Fibroblast of pulmonary artery (primary cell): ENCODE measurements around the gene MAGI1.

Experiments
- DNase-seq: peaks from one replicate; pipeline ENCODE4 v3.0.0-alpha.2; 2010; ENCODE audit warnings: low read depth
- H3K4me3 ChIP-seq: replicated peaks from 2 replicates; pipeline ENCODE4 v1.5.1; 2011; ENCODE audit warnings: low read depth, mild to moderate bottlenecking, control low read depth, low read length, moderate library complexity
- CTCF ChIP-seq: IDR thresholded peaks from 2 replicates; pipeline ENCODE4 v1.5.1; 2011; ENCODE audit warnings: mild to moderate bottlenecking, control low read depth, low read length, inconsistent platforms; ENCODE audit errors: missing control alignments

The MAGI1 gene

DNA sequence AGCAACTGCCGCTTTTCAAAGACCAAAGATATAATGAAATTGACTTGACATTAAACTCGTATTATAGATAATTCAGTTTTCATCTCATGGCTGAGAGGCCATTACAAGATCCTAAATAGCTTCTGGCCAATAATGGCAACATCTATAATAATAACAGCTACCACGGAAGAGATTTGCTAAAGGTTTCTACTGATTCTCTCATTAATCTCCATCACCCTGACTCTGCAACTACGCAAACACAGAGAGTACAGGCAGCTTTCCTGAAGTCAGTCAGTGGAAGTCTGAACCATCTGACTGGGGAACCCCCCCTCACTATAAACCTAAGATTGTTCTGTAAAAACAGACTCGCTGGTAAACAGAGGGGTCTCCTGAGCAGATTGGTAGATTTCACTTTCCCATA, 257.1 kb downstream of the MAGI1 start:
- no peak for TF ChIP-seq CTCF
- no peak overlapping the region for H3K4me3 ChIP-seq
- no peak for DNase-seq

- DNase-seq = no peak
- H3K4me3 ChIP-seq = no peak overlapping the region
- no peak for TF ChIP-seq CTCF
These were observed 259.3 kb downstream of the MAGI1 start for GRCh38 chr3:65779390-65779789.

DNA sequence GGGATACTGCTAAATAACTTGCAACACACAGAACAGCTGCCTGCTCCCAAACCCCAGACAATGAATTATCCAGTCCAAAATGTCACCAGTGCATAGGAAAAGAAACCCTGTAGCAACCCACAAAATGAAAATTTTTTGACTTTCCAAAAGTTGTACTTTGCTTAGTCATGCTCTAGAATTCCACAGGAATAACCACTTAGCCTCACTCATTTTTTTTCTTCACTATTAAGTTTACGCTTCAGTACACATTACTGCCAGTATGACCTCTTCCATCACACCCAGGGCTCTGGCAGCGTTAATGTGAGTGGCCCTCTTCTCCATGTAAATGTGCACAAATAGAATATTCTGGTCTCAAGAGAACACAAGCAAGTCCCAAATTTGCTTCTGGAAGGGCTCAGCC, 259.8 kb downstream of the MAGI1 start:
- no peak overlapping the region for H3K4me3 ChIP-seq
- TF ChIP-seq CTCF = no peak
- DNase-seq = no peak

GRCh38 chr3:65777050-65777449, 261.7 kb downstream of the MAGI1 start:
- TF ChIP-seq CTCF = no peak
- H3K4me3 ChIP-seq = no peak overlapping the region
- no peak for DNase-seq

DNA sequence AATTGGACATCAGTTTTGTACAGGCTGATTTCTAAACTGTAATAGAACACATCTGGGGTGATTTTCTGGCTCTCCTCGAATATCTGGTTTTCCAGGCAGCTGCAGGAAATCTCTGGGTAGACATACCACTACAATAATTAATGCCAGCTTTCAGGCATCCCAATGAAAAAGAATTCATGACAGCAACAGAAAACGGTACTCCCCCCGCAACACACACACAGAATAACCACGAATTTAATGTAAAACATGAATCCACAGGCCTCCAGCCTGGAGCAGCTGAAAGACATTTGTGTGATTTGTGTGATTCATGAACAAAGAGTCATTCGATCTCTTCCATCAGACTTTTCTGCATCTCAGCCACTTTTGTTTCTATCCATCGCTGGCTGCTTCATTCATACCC, 262.2 kb downstream of the MAGI1 start:
- DNase-seq = no peak
- TF ChIP-seq CTCF = no peak
- no peak overlapping the region for H3K4me3 ChIP-seq

DNA sequence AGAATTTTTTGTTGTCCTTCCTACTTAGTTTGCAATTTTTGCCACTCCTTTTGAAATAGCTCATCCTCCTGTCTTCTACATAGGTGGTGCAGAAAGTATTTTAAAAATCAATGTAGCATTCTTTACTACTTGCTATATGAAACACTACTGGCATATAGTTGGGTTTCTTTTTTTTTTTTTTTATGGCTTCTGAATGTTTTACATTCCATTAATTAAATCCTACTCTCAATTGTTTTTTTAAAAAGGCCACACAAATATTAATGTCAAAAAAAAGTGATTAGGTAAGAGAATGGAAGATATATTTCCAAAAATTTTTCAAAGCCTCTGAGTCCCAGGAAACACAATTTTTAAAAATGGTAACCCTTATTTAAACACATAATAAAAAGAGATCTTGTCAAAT, 262.6 kb downstream of the MAGI1 start:
- TF ChIP-seq CTCF = no peak
- DNase-seq = no peak
- no peak overlapping the region for H3K4me3 ChIP-seq

GRCh38 chr3:65772758-65773157, 266.0 kb downstream of the MAGI1 start:
- no peak overlapping the region for H3K4me3 ChIP-seq
- DNase-seq = no peak
- no peak for TF ChIP-seq CTCF
